Esophagus muscularis mucosa (tissue), 4 donors: Measurements from ENCODE around the gene ITIH6.

Experiments used
- EP300 ChIP-seq: sonication (generic); formaldehyde crosslinking; IDR thresholded peaks from one replicate; pipeline ENCODE4 v1.6.1; 2017; ENCODE audit warnings: antibody characterized with exemption
- POLR2A ChIP-seq: fragments of 450-650 bp; IDR thresholded peaks from one replicate; pipeline ENCODE4 v1.6.1; 2017; ENCODE audit warnings: antibody characterized with exemption, moderate library complexity, mild to moderate bottlenecking, low read depth
- TF ChIP-seq, protein P1 (sequence below), 3 experiments: fragments of 200-600 bp in 2 of 3; fragments of 450-650 bp in 1 of 3; sonication (generic) in 2 of 3; IDR thresholded peaks; one replicate each; pipeline ENCODE4 v1.5.1; 2017 to 2019; ENCODE audit warnings: antibody characterized with exemption in 3 of 3, mild to moderate bottlenecking in 2 of 3, moderate library complexity in 1 of 3

DNA sequence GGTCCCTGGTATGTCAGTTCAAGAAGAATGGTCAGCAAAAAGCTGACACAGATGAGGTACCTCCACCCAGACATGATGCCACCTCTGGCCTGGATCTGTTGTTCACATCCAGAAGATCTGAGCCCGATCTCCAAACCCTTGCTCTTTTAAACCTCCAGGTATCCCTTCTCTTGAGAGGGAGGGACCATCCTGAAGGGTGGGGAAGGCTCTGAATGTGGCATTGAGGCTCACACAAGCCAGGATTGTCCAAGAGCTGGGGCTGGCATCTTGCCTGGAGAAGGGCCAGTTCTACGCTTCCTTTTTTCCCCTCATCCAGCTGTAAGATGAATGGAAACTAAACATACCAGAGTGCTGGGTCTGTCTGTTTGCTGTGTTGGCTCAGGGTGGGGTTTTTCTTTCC, at the start of gene ITIH6:
- TF ChIP-seq, protein P1, sequence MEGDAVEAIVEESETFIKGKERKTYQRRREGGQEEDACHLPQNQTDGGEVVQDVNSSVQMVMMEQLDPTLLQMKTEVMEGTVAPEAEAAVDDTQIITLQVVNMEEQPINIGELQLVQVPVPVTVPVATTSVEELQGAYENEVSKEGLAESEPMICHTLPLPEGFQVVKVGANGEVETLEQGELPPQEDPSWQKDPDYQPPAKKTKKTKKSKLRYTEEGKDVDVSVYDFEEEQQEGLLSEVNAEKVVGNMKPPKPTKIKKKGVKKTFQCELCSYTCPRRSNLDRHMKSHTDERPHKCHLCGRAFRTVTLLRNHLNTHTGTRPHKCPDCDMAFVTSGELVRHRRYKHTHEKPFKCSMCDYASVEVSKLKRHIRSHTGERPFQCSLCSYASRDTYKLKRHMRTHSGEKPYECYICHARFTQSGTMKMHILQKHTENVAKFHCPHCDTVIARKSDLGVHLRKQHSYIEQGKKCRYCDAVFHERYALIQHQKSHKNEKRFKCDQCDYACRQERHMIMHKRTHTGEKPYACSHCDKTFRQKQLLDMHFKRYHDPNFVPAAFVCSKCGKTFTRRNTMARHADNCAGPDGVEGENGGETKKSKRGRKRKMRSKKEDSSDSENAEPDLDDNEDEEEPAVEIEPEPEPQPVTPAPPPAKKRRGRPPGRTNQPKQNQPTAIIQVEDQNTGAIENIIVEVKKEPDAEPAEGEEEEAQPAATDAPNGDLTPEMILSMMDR (IDR thresholded peaks at IDR 0.05): no peak
- TF ChIP-seq POLR2A (no peak), EP300 (no peak)
